GM19438 (cell line): ENCODE measurements around the gene AGXT.

Experiments used
- ATAC-seq: cut with Tn5 transposase; IDR thresholded peaks from one replicate; pipeline ENCODE4 v1.9.1; 2021; ENCODE audit warnings: low read depth; ENCODE audit not compliant: unreplicated experiment

The AGXT gene

DNA sequence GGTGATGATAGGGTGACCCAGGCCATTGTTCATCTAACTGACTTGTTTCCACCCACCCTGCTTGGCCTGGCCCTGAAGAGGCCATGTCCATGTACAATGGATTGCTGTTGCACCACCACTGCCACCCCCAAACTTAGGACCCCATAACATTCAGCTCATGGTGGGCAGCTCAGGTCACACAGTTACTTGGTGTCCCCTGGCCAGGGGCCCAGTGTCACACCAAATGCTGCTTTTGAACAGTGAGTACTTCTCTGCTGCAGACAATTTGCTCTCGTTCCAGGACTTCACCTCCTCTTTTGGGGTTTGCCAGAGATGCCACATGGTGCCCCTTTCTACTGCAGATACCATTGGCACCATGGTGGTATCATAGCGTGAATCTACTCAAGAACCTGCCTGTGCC, 15.6 kb downstream of the AGXT start:
- no peak for ATAC-seq

- ATAC-seq: no peak
Observed at GRCh38 chr2:240884745-240885144, 16.1 kb downstream of the AGXT start.

GRCh38 chr2:240885566-240885965, 16.9 kb downstream of the AGXT start:
- no peak for ATAC-seq

GRCh38 chr2:240886023-240886565, 17.5 kb downstream of the AGXT start:
- ATAC-seq: no peak

DNA sequence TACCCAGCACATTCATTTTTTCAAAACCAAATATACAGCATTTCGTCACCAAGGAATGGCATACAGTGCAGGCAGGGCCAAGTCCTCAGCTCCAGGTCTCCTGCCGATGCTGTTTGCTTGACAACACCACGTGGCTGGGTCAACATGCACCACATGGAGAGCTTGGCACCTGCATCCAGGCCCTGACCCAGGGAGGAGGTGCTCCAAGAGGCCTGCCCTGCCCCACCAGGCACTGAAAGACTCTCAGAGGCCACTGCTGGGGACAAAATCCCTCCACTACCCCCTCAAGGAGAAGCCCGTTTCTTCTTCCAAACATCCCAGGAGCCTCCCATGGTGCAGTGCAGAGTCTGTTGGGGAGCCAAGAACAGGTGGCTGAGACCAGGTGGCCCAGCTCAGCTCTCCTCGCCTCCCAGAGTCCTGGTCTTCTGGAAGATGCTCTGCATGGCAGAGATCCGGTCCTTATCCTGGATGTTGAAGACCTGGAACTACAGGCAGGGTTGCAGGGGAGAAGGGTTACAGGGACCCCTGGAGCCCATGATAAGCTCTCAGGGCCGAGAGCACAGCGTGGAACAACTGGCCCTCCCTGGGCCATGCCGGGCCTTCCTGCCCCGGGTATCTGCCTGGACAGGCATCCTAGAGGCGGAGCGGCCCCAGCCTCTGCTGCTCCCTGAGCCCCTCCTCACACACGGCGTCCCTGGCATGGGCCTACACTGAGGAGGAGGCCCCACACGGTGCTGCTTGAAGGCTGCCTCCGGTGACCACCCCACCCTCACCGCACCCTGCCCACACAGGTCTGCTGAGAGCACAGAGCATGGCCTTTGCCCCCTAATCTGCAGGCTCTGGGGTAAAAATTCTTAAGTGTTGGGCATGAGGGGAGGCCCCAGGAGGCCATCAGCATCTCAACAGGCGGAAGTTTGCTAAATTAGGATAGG, 18.3 kb downstream of the AGXT start:
- ATAC-seq: no peak

- ATAC-seq: no peak
Observed at GRCh38 chr2:240887631-240888030, 19.0 kb downstream of the AGXT start.

GRCh38 chr2:240888130-240888889, 19.7 kb downstream of the AGXT start:
- no peak for ATAC-seq

DNA sequence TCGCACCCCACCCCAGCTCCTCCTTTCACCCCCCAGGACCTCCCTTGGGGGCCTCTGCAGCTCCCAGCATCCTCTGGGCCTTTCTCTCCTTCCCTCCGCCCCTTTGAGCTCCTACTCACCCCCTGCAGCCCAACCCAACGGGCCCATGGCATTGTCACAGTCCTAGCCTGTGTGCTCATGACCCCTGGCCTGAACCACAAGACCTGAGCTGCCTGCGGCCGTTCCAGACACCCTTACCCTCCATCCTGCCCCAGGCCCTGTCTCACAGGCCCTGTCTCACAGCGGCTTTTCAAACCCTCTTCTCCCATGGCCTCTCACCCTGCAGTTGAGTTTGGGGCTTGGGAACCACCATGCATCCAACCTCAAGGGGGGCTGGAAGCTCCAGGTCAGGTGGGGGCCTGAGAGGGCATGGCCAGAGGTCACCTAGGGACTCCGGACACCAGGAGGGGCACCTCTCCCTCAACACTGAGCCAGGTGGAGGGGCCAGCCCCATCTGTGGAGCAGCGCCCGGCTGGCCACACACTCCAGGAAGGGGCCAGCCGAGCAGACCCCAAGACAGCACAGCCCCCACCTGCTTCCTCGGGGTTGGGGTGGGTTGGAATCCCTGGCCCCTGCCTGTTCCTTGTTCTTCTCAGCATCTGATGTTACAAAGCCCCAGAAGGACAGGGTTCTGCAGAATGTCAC, 20.4 kb downstream of the AGXT start:
- ATAC-seq: no peak

DNA sequence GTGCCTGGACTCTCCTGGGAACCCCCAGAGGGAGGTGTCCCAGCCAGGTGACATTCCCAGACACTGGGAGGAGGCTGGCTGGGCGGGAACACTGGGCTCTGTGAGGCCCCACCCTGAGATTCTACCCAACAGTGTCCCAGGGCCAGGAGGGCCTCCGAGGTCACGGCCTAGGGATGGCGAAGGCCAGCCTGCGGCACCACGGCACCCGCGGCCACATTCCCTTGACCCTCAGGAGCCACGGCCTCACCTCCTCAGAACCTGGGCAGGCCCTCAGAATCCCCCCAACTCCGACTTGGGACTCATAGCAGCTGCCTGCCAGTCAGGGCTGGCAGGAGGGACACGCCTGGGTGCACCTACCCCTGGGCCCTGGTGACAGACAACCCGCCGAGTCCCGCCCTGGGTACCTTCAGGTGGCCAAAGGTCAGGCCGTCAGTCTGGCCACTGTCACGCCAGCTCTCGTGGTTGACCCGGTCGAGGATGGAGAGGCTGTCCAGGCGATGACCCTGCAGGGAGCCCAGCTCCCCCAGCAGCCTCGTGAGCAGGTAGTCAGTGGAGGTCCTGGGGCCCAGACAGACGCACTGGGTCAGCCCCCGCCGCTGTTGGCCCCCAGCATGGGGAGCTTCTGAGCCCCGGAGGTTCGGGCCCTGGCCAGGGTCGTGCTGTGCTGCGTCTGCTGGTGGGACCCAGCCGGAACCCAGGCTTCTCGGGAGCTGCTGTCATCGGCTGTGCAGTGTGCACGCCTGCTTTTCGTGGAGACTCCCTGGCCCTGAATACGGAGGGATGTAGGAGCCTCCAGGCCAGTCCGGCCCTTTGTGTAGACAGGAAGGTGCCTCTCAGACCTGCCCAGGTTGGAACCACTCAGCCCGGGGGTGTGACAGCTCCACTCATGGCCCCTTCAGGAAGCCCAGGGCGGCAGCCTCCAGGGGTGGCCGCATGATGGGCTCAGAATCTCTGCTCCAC, 21.3 kb downstream of the AGXT start:
- ATAC-seq: no peak

DNA sequence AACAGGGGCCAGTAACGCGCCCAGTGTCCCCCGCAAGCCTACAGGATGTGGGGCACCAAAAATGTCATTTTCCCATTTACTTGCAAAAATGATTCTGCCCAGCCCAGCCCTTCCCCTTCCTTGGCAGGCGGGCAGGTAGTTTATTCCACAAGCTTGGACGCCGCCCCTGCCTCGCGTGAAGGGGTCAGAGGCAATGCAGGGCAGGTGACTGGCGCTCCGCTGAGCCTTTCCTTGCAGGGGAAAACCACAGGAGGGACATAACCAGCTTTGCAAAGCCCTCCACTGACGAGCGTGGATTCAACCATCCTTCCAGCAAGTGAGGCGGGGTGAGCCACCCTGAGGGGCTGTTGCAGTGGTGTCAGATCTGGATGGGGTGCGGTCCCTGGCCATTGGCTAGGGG, 22.1 kb downstream of the AGXT start:
- no peak for ATAC-seq

GRCh38 chr2:240891492-240892340, 23.1 kb downstream of the AGXT start:
- no peak for ATAC-seq

DNA sequence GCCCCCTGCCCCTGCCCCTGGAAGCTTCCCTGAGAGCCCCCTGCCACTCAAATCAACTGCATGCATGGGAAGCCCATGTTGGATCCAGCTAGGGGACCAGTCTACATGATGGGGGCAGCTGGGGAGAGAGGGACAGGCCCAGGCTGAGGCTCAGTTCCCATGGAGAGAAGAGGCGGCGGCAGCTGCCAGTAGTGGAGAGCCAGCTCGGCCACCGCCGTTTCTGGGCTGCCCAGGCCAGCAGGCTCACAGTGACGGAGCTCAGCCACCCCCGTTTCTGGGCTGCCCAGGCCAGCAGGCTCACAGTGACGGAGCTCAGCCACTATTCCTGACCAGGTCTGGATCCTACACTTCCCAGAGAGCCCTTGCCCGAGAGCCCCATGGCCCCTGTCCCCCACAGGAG, 23.7 kb downstream of the AGXT start:
- no peak for ATAC-seq

DNA sequence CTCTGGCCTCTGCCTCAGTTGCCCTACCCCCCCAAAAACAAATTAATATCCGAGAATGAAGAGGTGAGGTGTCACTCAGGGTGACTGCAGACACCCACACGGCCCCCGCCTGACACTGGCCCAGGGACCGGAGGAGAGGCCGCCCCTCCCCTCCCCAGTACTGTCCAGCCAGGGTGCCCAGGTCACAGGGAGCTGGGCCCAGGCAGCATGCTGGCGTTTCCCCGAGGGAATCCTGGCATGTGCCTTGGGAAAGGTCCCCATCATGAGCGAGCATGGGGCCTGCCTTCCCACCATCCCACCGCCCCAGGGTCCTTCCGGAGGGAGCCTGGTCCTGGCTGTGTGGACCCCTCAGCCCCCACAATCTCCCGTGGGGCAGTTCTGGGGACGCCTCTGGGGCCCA, 24.3 kb downstream of the AGXT start:
- no peak for ATAC-seq

DNA sequence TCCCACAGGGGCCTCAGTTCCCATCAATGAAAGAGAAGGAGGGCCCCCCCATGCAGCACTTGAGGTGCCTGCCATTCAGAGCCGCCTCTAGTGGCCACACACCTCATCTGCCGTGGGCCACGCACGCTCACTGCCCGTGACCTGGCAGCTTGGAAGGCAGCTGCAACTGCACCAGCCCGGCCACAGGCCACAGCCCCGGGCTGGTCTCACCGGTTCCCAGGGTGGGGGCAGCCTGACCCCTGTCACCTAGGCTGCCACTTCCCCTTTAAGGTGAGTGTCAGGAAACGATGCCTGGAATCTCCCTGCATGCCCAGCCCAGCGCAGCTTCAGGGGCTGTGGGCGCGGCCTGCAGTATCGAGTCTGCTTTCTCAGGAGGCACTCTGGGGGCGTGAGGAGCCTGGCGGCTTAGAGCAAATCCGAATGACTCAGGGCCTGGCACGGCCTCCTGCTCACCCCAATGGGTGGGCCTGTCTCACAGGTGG, 24.8 kb downstream of the AGXT start:
- no peak for ATAC-seq

- ATAC-seq: no peak
Observed at GRCh38 chr2:240894006-240894405, 25.4 kb downstream of the AGXT start.

- ATAC-seq: no peak
Observed at GRCh38 chr2:240894836-240895558, 26.4 kb downstream of the AGXT start.

GRCh38 chr2:240895656-240896388, 27.2 kb downstream of the AGXT start, which contains the start of gene MAB21L4:
TSS of gene MAB21L4 (minus strand) at chr2:240896156. CDS start at chr2:240895997, 159 bp downstream.
- no peak for ATAC-seq
